ENCODE results near the gene HBP1. TPM values are rescaled to one million over a fixed set of nuclear protein-coding genes. Genes with fewer than 3 reads are reported as not detected.
"Not testable (repeated sequence)": the region's sequence is repeated elsewhere in the genome, so short reads cannot be mapped to it uniquely, and the experiment has no call there.

The HBP1 gene
- total RNA-seq, 1 experiment from 2014 or later = 37.4 TPM

GRCh38 chr7:107242267-107242666 lies 73.5 kb downstream of the HBP1 start:
- H3K9me3 ChIP-seq (replicated peaks) = 0 out of 2 replicates have a peak, but pooled peaks cover 6% of the 10 kb centered on the region
- no peak overlapping the region for H3K4me3 ChIP-seq
- DNase-seq = no peak
- no peaks in the 10 kb centered on the region for H3K4me1 ChIP-seq
- peaks cover 6% of the 10 kb centered on the region for H3K36me3 ChIP-seq
- no peaks in the 10 kb centered on the region for H3K27me3 ChIP-seq
- H3K27ac ChIP-seq = no peak overlapping the region

GRCh38 chr7:107244613-107245012 lies 75.8 kb downstream of the HBP1 start:
- Histone ChIP-seq H3K27ac (no peak overlapping the region), H3K27me3 (no peaks in the 10 kb centered on the region), H3K4me3 (no peak overlapping the region), H3K36me3 (peaks cover 7% of the 10 kb centered on the region; the same call in 1 of the 2 replicates), H3K9me3 (replicated peaks) (0 out of 2 replicates have a peak, but pooled peaks cover 6% of the 10 kb centered on the region), H3K4me1 (peaks cover 12% of the 10 kb centered on the region; the same call in 1 of the 2 replicates)
- DNase-seq = no peak

- H3K36me3 ChIP-seq; H3K4me3 ChIP-seq; H3K9me3 ChIP-seq (replicated peaks); H3K27me3 ChIP-seq; DNase-seq; H3K27ac ChIP-seq: not testable (repeated sequence)
- peaks cover 12% of the 10 kb centered on the region; the same call in 1 of the 2 replicates for H3K4me1 ChIP-seq
Measured at GRCh38 chr7:107246836-107247235, 78.0 kb downstream of the HBP1 start.

- 0 out of 2 replicates have a peak, but pooled peaks cover 6% of the 10 kb centered on the region for H3K9me3 ChIP-seq (replicated peaks)
- no peak overlapping the region for H3K4me3 ChIP-seq
- H3K27me3 ChIP-seq = no peaks in the 10 kb centered on the region
- peak in 1 of 2 experiments; percentile 10 for DNase-seq
- no peak overlapping the region for H3K27ac ChIP-seq
- 0 out of 2 replicates have a peak, but pooled peaks cover 5% of the 10 kb centered on the region for H3K36me3 ChIP-seq
- H3K4me1 ChIP-seq = peaks cover 12% of the 10 kb centered on the region; the same call in 1 of the 2 replicates
Measured at GRCh38 chr7:107248551-107249316, 79.9 kb downstream of the HBP1 start.

- Histone ChIP-seq H3K27me3 (no peaks in the 10 kb centered on the region), H3K4me3 (no peak overlapping the region), H3K36me3 (0 out of 2 replicates have a peak, but pooled peaks cover 6% of the 10 kb centered on the region), H3K27ac (no peak overlapping the region), H3K9me3 (replicated peaks) (no peaks in the 10 kb centered on the region), H3K4me1 (peaks cover 12% of the 10 kb centered on the region; the same call in 1 of the 2 replicates)
- DNase-seq = no peak
Measured at GRCh38 chr7:107251963-107252362, 83.2 kb downstream of the HBP1 start.

Other genes with a start within 250 kb of the HBP1 start
- gene PRKAR2B, start 124.3 kb upstream of the HBP1 start, total RNA-seq (2014; rRNA removed; shearing (Covaris generic)) = 12.3 and 14.3 TPM in 2 replicates